Astrocyte (in vitro differentiated cells and primary cell): Measurements from ENCODE around the gene SMARCA2. TPM values are rescaled to one million over a fixed set of nuclear protein-coding genes. Genes with fewer than 3 reads are reported as not detected.

ENCODE experiments used
- DNase-seq: peaks from one replicate; pipeline ENCODE4 v3.0.0-alpha.2; 2010; ENCODE audit warnings: low read depth
- FAIRE-seq: peaks from 2 replicates; lab custom pipeline; 2011; peaks lifted over from hg19 to GRCh38; lab: Jason Lieb, UNC
- H2AFZ ChIP-seq: 2 replicates; pipeline ENCODE4 v1.6.0; 2012; ENCODE audit warnings: low read depth, low read length, inconsistent platforms
- H3K27ac ChIP-seq: 2 replicates; pipeline ENCODE4 v1.5.1; 2011; ENCODE audit warnings: low read depth, low read length, inconsistent platforms
- H3K27me3 ChIP-seq: 2 replicates; pipeline ENCODE4 v1.6.0; 2011; ENCODE audit warnings: low read length, inconsistent platforms; ENCODE audit not compliant: insufficient read depth
- H3K36me3 ChIP-seq: 2 replicates; pipeline ENCODE4 v1.5.1; 2011; ENCODE audit warnings: low read length, inconsistent platforms; ENCODE audit not compliant: insufficient read depth
- H3K4me1 ChIP-seq: 2 replicates; pipeline ENCODE4 v1.5.1; 2011; ENCODE audit warnings: low read length, inconsistent platforms; ENCODE audit not compliant: insufficient read depth
- H3K4me2 ChIP-seq: 2 replicates; pipeline ENCODE4 v1.6.0; 2012; ENCODE audit warnings: low read length, inconsistent platforms
- H3K4me3 ChIP-seq: 2 replicates; pipeline ENCODE4 v1.5.1; 2011; ENCODE audit warnings: low read depth, mild to moderate bottlenecking, low read length, inconsistent platforms; ENCODE audit not compliant: insufficient read depth
- H3K79me2 ChIP-seq: 2 replicates; pipeline ENCODE4 v1.6.0; 2012; ENCODE audit warnings: mild to moderate bottlenecking, low read length, inconsistent platforms; ENCODE audit not compliant: insufficient read depth
- H3K9ac ChIP-seq: 2 replicates; pipeline ENCODE4 v1.6.0; 2012; ENCODE audit warnings: mild to moderate bottlenecking, low read length, inconsistent platforms
- H3K9me3 ChIP-seq: 2 replicates; pipeline ENCODE4 v1.5.1; 2012; ENCODE audit warnings: low read depth, mild to moderate bottlenecking, low read length, inconsistent platforms; ENCODE audit not compliant: insufficient read depth
- H4K20me1 ChIP-seq: 2 replicates; pipeline ENCODE4 v1.6.0; 2012; ENCODE audit warnings: low read length, inconsistent platforms; ENCODE audit not compliant: insufficient read depth
- H3K27ac Mint-ChIP-seq: one replicate; pipeline ENCODE4 v1.8.0; 2021; ENCODE audit warnings: mild to moderate bottlenecking, mixed read lengths; ENCODE audit not compliant: unreplicated experiment
- H3K27me3 Mint-ChIP-seq: one replicate; pipeline ENCODE4 v1.8.0; 2021; ENCODE audit warnings: low read depth, mixed read lengths; ENCODE audit not compliant: unreplicated experiment
- H3K36me3 Mint-ChIP-seq: one replicate; pipeline ENCODE4 v1.8.0; 2021; ENCODE audit warnings: low read depth, mixed read lengths; ENCODE audit not compliant: unreplicated experiment
- H3K4me1 Mint-ChIP-seq: one replicate; pipeline ENCODE4 v1.8.0; 2021; ENCODE audit warnings: low read depth, mixed read lengths; ENCODE audit not compliant: unreplicated experiment
- H3K4me3 Mint-ChIP-seq: one replicate; pipeline ENCODE4 v1.8.0; 2021; ENCODE audit warnings: mild to moderate bottlenecking, moderate library complexity, mixed read lengths; ENCODE audit not compliant: unreplicated experiment
- H3K9me3 Mint-ChIP-seq: one replicate; pipeline ENCODE4 v1.8.0; 2021; ENCODE audit warnings: mild to moderate bottlenecking, mixed read lengths; ENCODE audit not compliant: unreplicated experiment
- CTCF ChIP-seq: IDR thresholded peaks from 2 replicates; pipeline ENCODE4 v1.5.1; 2011; ENCODE audit warnings: low read depth, mild to moderate bottlenecking, inconsistent platforms, low read length, moderate library complexity; ENCODE audit not compliant: insufficient read depth
- EZH2 ChIP-seq: IDR thresholded peaks from 2 replicates; pipeline ENCODE4 v1.6.1; 2012; ENCODE audit warnings: mild to moderate bottlenecking, low read length, inconsistent platforms; ENCODE audit not compliant: insufficient read depth
- total RNA-seq: library from RNA; stranded (reverse); gene quantifications from 2 replicates; pipeline ENCODE4 v1.2.1, GENCODE V29; 2021

The SMARCA2 gene
- total RNA-seq, 1 donor from 2014 or later: 54.2 TPM

DNA sequence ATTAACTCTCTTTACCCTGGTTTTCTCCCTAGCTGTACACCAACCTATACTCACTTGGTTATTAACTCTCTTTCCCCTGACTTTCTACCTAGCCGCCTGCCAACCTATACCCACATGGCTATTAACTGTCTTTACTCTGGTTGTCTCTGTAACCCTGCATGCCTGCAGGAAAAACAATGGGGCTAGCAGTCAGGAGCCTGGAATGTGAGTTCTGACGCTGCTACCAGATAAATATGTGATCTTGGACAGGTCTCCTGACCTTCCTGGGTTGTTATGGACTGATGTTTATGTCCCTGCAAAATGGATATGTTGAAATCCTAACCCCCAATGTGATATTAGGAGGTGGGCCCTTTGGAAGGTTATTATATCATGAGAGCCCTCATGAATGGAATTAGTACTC is 119.2 kb downstream of the SMARCA2 start:
- H3K4me3 Mint-ChIP-seq: no peak overlapping the region
- no peaks in the 10 kb centered on the region for H3K27me3 ChIP-seq
- no peak for FAIRE-seq
- peaks cover 14% of the 10 kb centered on the region for H3K36me3 Mint-ChIP-seq
- no peaks in the 10 kb centered on the region for H3K27me3 Mint-ChIP-seq
- H3K27ac Mint-ChIP-seq: no peak overlapping the region
- H3K4me1 Mint-ChIP-seq: peaks cover 3% of the 10 kb centered on the region
- H3K9ac ChIP-seq: no peak overlapping the region
- peaks cover 3% of the 10 kb centered on the region for H4K20me1 ChIP-seq
- TF ChIP-seq EZH2: no peak
- no peak for TF ChIP-seq CTCF
- H3K36me3 ChIP-seq: no peaks in the 10 kb centered on the region
- no peak overlapping the region for H3K27ac ChIP-seq
- H3K79me2 ChIP-seq: no peaks in the 10 kb centered on the region
- no peaks in the 10 kb centered on the region for H3K9me3 ChIP-seq
- DNase-seq: peak; percentile 43
- no peak overlapping the region for H3K4me3 ChIP-seq
- no peak overlapping the region for H3K4me2 ChIP-seq
- H3K9me3 Mint-ChIP-seq: no peaks in the 10 kb centered on the region
- H2AFZ ChIP-seq: no peak overlapping the region
- H3K4me1 ChIP-seq: no peaks in the 10 kb centered on the region

- Histone ChIP-seq H3K4me1 (no peaks in the 10 kb centered on the region), H2AFZ (no peak overlapping the region), H4K20me1 (peaks cover 7% of the 10 kb centered on the region), H3K36me3 (no peaks in the 10 kb centered on the region), H3K27ac (no peak overlapping the region), H3K9me3 (no peaks in the 10 kb centered on the region), H3K4me2 (no peak overlapping the region), H3K9ac (no peak overlapping the region), H3K4me3 (no peak overlapping the region), H3K27me3 (no peaks in the 10 kb centered on the region), H3K79me2 (no peaks in the 10 kb centered on the region)
- no peaks in the 10 kb centered on the region for H3K27me3 Mint-ChIP-seq
- H3K36me3 Mint-ChIP-seq: peaks cover 10% of the 10 kb centered on the region
- no peak overlapping the region for H3K27ac Mint-ChIP-seq
- TF ChIP-seq EZH2: no peak
- H3K9me3 Mint-ChIP-seq: no peaks in the 10 kb centered on the region
- H3K4me1 Mint-ChIP-seq: no peaks in the 10 kb centered on the region
- FAIRE-seq (no peak), DNase-seq (no peak)
- no peak overlapping the region for H3K4me3 Mint-ChIP-seq
Observed at GRCh38 chr9:2138646-2139045, 123.5 kb downstream of the SMARCA2 start.

DNA sequence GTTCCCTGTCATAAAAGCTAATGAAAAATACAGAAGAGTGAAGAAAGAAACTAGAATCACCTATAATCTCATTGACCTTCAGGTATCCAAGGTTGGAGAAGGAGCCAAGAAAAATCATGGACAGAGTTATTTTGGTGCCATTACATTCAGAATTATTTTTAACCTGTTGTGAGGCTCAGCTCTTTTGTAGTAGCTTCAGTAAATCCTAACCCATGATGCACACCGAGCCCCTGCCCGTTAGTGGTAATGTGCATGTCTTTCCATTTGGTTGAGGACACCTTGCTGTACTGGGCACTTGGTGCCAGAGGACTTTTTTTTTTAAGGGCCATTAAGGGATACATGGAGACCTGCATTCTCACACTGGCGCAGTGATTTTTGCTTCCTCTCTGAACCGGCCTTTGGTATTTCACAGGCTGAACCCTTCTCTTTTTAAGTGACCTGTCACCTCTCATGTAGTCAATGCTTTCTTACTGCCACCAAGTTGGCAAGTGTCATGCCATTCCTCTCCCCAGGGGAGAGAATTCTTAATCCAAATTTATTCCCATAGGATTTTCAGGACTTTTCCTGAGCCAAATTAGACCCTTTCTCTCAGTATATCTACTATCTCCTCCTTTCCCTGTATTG is 125.6 kb downstream of the SMARCA2 start:
- peaks cover 8% of the 10 kb centered on the region for H4K20me1 ChIP-seq
- H3K27ac Mint-ChIP-seq: no peak overlapping the region
- H3K27me3 Mint-ChIP-seq: no peaks in the 10 kb centered on the region
- H3K4me1 ChIP-seq: no peaks in the 10 kb centered on the region
- no peaks in the 10 kb centered on the region for H3K79me2 ChIP-seq
- H3K27ac ChIP-seq: no peak overlapping the region
- FAIRE-seq (no peak), DNase-seq (no peak)
- H3K4me2 ChIP-seq: no peak overlapping the region
- no peaks in the 10 kb centered on the region for H3K27me3 ChIP-seq
- H3K36me3 ChIP-seq: no peaks in the 10 kb centered on the region
- no peak overlapping the region for H3K4me3 ChIP-seq
- H3K9ac ChIP-seq: no peak overlapping the region
- H3K9me3 ChIP-seq: no peaks in the 10 kb centered on the region
- peaks cover 11% of the 10 kb centered on the region for H3K36me3 Mint-ChIP-seq
- H2AFZ ChIP-seq: no peak overlapping the region
- no peaks in the 10 kb centered on the region for H3K4me1 Mint-ChIP-seq
- H3K4me3 Mint-ChIP-seq: no peak overlapping the region
- no peak for TF ChIP-seq CTCF
- TF ChIP-seq EZH2: no peak
- H3K9me3 Mint-ChIP-seq: no peaks in the 10 kb centered on the region
